ENCODE measurements around the gene PVALB. TPM values are rescaled to one million over a fixed set of nuclear protein-coding genes. Genes with fewer than 3 reads are reported as not detected.

The PVALB gene
- total and polyA plus RNA-seq, 2 donors (not counting 3 experiments of a cell fraction or from before 2014, with no cell fraction given): not detected

- no peak overlapping the region for H3K4me3 ChIP-seq (replicated peaks in 1 of 3; ENCODE audit: insufficient read depth in 1 of 3, low read depth in 1 of 3, low read length in 3 of 3)
- no peaks in the 10 kb centered on the region for H3K4me1 ChIP-seq (ENCODE audit: control insufficient read depth, extremely low read depth, insufficient read depth, low read length)
- no peaks in the 10 kb centered on the region for H4K20me1 ChIP-seq (replicated peaks; ENCODE audit: control insufficient read depth, extremely low read depth, insufficient read depth, low read length)
- no peaks in the 10 kb centered on the region for H3K36me3 ChIP-seq (ENCODE audit: control insufficient read depth in 2 of 2, extremely low read depth in 1 of 2, insufficient read depth in 2 of 2, low read length in 2 of 2)
- no peak for DNase-seq (ENCODE audit: low read depth, low spot score)
- no peak for FAIRE-seq
- no peak for TF ChIP-seq CTCF (IDR thresholded peaks at IDR 0.05; ENCODE audit: extremely low read depth in 1 of 2, insufficient read depth in 1 of 2, low read depth in 1 of 2, low read length in 2 of 2)
- TF ChIP-seq JUN (IDR thresholded peaks at IDR 0.05; ENCODE audit: borderline replicate concordance, insufficient read depth, insufficient read length, low read depth): no peak
- TF ChIP-seq FOS (IDR thresholded peaks at IDR 0.05; ENCODE audit: borderline replicate concordance, insufficient read depth, low read length): no peak
- no peak for TF ChIP-seq MYC (IDR thresholded peaks at IDR 0.05; ENCODE audit: low read depth, low read length)
- TF ChIP-seq MAX (IDR thresholded peaks at IDR 0.05; ENCODE audit: insufficient read depth, insufficient read length): no peak
- TF ChIP-seq EZH2 (IDR thresholded peaks at IDR 0.05; ENCODE audit: borderline replicate concordance, low read depth, low read length, severe bottlenecking): no peak
- TF ChIP-seq POLR2AphosphoS5 (IDR thresholded peaks at IDR 0.05; ENCODE audit: insufficient read depth, low read depth, low read length): no peak
- no peak for TF ChIP-seq GATA2 (IDR thresholded peaks at IDR 0.05; ENCODE audit: insufficient read depth, insufficient read length, low read depth, low read length)
- TF ChIP-seq POLR2A (IDR thresholded peaks at IDR 0.05; ENCODE audit: low read depth, low read length): no peak
- no peak overlapping the region for H3K4me2 ChIP-seq (ENCODE audit: insufficient read depth, low read length)
- intact Hi-C loops (cut with micrococcal nuclease) (loop anchor here (1.0 kb wide), 1 partner anchor 118 kb away; no protein-coding TSS in a partner anchor), dilution Hi-C loops (cut with MboI; ENCODE audit: extremely low pct_ligation_motif_present, low sequenced_read_pairs) (no loop called here)
- H3K9ac ChIP-seq (replicated peaks; ENCODE audit: extremely low read depth, insufficient read depth, low read length): no peak overlapping the region
- peaks cover 7 to 9% of the 10 kb centered on the region in 2 experiments for H3K27me3 ChIP-seq (ENCODE audit: control insufficient read depth in 2 of 2, insufficient read depth in 2 of 2, low read length in 2 of 2)
- H2AFZ ChIP-seq (ENCODE audit: low read depth, low read length): no peak overlapping the region
- H3K9me3 ChIP-seq (replicated peaks; ENCODE audit: control insufficient read depth, insufficient read depth, low read length): no peaks in the 10 kb centered on the region
- no peaks in the 10 kb centered on the region for H3K9me1 ChIP-seq (replicated peaks; ENCODE audit: control insufficient read depth, extremely low read depth, insufficient read depth, low read length)
- POLR2A ChIA-PET: no interaction called here
- H3K79me2 ChIP-seq (ENCODE audit: control insufficient read depth, insufficient read depth, low read length): no peaks in the 10 kb centered on the region
- CTCF ChIA-PET: interaction anchor here (0.6 to 6.5 kb wide), 7 partner anchors 10 to 313 kb away, joined by 3 to 149 read pairs (median 5); no protein-coding TSS in a partner anchor
- BruUV-seq (replicated peaks): no TSS peak
- no peak overlapping the region for H3K27ac ChIP-seq (ENCODE audit: insufficient read depth, low read depth, low read length)
Measured at GRCh38 chr22:36860017-36860416, 43.2 kb upstream of the PVALB start.
